Liver (tissue), 2 donors: Measurements from ENCODE around the gene CUX1.

Experiments
- FOXA1 ChIP-seq: IDR thresholded peaks from 2 replicates; pipeline ENCODE4 v1.6.1; 2016; ENCODE audit warnings: antibody characterized with exemption
- FOXA2 ChIP-seq: IDR thresholded peaks from 2 replicates; pipeline ENCODE4 v1.6.1; 2016; ENCODE audit warnings: antibody characterized with exemption
- MAX ChIP-seq: IDR thresholded peaks from 2 replicates; pipeline ENCODE4 v1.6.1; 2016; ENCODE audit warnings: antibody characterized with exemption
- YY1 ChIP-seq: IDR thresholded peaks from 2 replicates; pipeline ENCODE4 v1.6.1; 2016; ENCODE audit warnings: antibody characterized with exemption, mild to moderate bottlenecking
- TF ChIP-seq, protein P1 (sequence below): fragments of 150-350 bp; IDR thresholded peaks from 2 replicates; pipeline ENCODE4 v1.5.1; 2017; ENCODE audit warnings: improper control_type of control experiment, low read depth, low read length; ENCODE audit not compliant: missing input control
- TF ChIP-seq, protein P2 (sequence below): IDR thresholded peaks from 2 replicates; pipeline ENCODE4 v1.6.1; 2016; ENCODE audit warnings: antibody characterized with exemption, mild to moderate bottlenecking
- donor health status: healthy.

DNA sequence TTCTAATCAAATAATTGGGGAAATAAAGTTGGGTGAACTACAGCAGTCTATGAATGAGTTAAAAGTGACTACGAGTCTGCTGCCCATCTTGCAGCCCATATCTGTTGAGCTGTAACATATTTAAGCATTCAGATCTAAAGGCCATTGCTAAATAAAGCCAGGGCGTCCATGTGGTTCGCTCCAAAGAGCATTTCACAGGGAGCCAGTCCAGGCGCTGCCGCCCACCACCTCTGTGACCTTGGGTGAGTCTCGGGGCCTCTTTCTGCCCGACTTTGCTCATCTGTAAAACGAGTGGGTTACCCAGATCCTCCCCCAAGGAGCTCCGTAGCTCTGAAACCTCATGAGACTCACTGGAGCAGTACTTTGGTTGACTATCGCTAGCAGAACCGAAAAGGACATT lies 223.1 kb downstream of the CUX1 start:
- TF ChIP-seq, protein P1, sequence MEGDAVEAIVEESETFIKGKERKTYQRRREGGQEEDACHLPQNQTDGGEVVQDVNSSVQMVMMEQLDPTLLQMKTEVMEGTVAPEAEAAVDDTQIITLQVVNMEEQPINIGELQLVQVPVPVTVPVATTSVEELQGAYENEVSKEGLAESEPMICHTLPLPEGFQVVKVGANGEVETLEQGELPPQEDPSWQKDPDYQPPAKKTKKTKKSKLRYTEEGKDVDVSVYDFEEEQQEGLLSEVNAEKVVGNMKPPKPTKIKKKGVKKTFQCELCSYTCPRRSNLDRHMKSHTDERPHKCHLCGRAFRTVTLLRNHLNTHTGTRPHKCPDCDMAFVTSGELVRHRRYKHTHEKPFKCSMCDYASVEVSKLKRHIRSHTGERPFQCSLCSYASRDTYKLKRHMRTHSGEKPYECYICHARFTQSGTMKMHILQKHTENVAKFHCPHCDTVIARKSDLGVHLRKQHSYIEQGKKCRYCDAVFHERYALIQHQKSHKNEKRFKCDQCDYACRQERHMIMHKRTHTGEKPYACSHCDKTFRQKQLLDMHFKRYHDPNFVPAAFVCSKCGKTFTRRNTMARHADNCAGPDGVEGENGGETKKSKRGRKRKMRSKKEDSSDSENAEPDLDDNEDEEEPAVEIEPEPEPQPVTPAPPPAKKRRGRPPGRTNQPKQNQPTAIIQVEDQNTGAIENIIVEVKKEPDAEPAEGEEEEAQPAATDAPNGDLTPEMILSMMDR = no peak
- TF ChIP-seq, protein P2, sequence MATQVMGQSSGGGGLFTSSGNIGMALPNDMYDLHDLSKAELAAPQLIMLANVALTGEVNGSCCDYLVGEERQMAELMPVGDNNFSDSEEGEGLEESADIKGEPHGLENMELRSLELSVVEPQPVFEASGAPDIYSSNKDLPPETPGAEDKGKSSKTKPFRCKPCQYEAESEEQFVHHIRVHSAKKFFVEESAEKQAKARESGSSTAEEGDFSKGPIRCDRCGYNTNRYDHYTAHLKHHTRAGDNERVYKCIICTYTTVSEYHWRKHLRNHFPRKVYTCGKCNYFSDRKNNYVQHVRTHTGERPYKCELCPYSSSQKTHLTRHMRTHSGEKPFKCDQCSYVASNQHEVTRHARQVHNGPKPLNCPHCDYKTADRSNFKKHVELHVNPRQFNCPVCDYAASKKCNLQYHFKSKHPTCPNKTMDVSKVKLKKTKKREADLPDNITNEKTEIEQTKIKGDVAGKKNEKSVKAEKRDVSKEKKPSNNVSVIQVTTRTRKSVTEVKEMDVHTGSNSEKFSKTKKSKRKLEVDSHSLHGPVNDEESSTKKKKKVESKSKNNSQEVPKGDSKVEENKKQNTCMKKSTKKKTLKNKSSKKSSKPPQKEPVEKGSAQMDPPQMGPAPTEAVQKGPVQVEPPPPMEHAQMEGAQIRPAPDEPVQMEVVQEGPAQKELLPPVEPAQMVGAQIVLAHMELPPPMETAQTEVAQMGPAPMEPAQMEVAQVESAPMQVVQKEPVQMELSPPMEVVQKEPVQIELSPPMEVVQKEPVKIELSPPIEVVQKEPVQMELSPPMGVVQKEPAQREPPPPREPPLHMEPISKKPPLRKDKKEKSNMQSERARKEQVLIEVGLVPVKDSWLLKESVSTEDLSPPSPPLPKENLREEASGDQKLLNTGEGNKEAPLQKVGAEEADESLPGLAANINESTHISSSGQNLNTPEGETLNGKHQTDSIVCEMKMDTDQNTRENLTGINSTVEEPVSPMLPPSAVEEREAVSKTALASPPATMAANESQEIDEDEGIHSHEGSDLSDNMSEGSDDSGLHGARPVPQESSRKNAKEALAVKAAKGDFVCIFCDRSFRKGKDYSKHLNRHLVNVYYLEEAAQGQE = no peak
- TF ChIP-seq YY1 (no peak), MAX (no peak), FOXA2 (no peak), FOXA1 (no peak)
